H1 (cell line): ENCODE measurements around the gene ATP9B. TPM values are rescaled to one million over a fixed set of nuclear protein-coding genes. Genes with fewer than 3 reads are reported as not detected.

Source experiments
- CHD2 ChIP-seq: IDR thresholded peaks from 2 replicates; pipeline ENCODE4 v1.6.1; 2012; ENCODE audit warnings: low read length, improper control_type of control experiment
- CHD7 ChIP-seq: fragments of 300-600 bp; sonication (generic); IDR thresholded peaks from 2 replicates; pipeline ENCODE4 v1.7.1; 2012; ENCODE audit warnings: low read length, moderate library complexity, mild to moderate bottlenecking, inconsistent platforms; ENCODE audit not compliant: insufficient replicate concordance
- FOSL1 ChIP-seq: IDR thresholded peaks from 2 replicates; pipeline ENCODE4 v1.6.1; 2011; ENCODE audit warnings: mild to moderate bottlenecking, low read depth, low read length, moderate library complexity; ENCODE audit not compliant: insufficient read depth
- RAD21 ChIP-seq, 2 experiments: IDR thresholded peaks in 1 of 2; conservative IDR thresholded peaks in 1 of 2; 2 replicates each; pipeline ENCODE4 v1.6.1; 2011; ENCODE audit warnings: low read depth in 2 of 2, low read length in 2 of 2, improper control_type of control experiment in 1 of 2, inconsistent platforms in 1 of 2, mild to moderate bottlenecking in 1 of 2, moderate library complexity in 1 of 2
- SIRT6 ChIP-seq: IDR thresholded peaks from one replicate; pipeline ENCODE4 v1.7.1; 2012; ENCODE audit warnings: low read length, inconsistent platforms
- YY1 ChIP-seq: IDR thresholded peaks from 2 replicates; pipeline ENCODE4 v1.6.1; 2011; ENCODE audit warnings: low read depth, mild to moderate bottlenecking, low read length
- polyA plus RNA-seq, 7 experiments: library from polyadenylated mRNA; depleted of rRNA in 3 of 7; stranded (reverse) in 5 of 7; unstranded in 2 of 7; fragments of >200 nt in 5 of 7; fragments of 200-250 nt in 2 of 7; gene quantifications; 1 replicate in 5 of 7; 2 replicates in 1 of 7; 4 replicates in 1 of 7; pipeline versions ENCODE4 v1.2.1 to v1.2.3, GENCODE V29; 2011 to 2013; ENCODE audit warnings: missing spikeins in 2 of 7, mixed read lengths in 2 of 7
- total RNA-seq: library from RNA; stranded (reverse); fragmentation: NEBNext Ultra II Directional; extraction: Animal tissue kit (Norgen Biotek cat#: 25700); gene quantifications from 2 replicates; pipeline ENCODE4 v1.2.1, GENCODE V29; 2021

ATP9B gene
- total and polyA plus RNA-seq, 2 of the 8 experiments (the other 6 are each of a cell fraction or from before 2014, with no cell fraction given): 15.1 to 21.7 TPM

- TF ChIP-seq CHD7: no peak
- TF ChIP-seq RAD21 (IDR thresholded peaks at IDR 0.05 in 1 of 2, conservative IDR thresholded peaks at IDR 0.05 in 1 of 2; ENCODE audit: low read depth in 2 of 2, low read length in 2 of 2): no peak
- no peak for TF ChIP-seq CHD2
- no peak for TF ChIP-seq SIRT6
- no peak for TF ChIP-seq YY1
- TF ChIP-seq FOSL1: no peak
These were observed 299.5 kb downstream of the ATP9B start (continued) for GRCh38 chr18:79368681-79369080.
